Erythroblast (primary cell): Measurements from ENCODE around the gene SOX15.

Experiments used
- GATA1 ChIP-seq: IDR thresholded peaks from 2 replicates; pipeline ENCODE4 v1.6.1; 2011; ENCODE audit warnings: low read depth, mild to moderate bottlenecking, control low read depth, low read length, moderate library complexity
- POLR2A ChIP-seq: IDR thresholded peaks from 2 replicates; pipeline ENCODE4 v1.6.1; 2011; ENCODE audit warnings: mild to moderate bottlenecking, low read length

DNA sequence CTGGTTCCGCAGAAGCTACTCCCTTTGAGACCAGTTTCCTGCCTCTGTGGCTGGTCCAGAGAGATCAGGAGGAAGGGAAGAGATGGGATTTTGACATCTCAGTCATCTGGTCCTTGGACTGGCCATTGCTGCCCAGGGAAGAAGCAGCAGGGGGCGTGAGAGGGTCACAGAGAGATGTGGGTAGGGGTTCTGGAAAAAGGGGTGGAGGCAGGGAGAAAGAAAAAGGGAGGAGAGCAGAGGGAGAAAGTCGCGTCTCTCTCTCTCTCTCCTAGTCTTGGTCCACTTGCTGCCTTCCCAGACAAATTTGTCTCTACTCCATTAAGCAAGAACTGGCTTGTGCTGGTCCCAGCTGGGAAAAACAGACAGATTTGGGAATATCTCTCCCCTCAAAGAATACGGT, 44.5 kb upstream of the SOX15 start:
- TF ChIP-seq POLR2A (no peak), GATA1 (no peak)
